Stimulated activated CD4-positive, alpha-beta T cell treated with anti-CD3 and anti-CD28 coated beads, Interleukin-1b, Interleukin-23, amount 100 ng/mL, for 24 hours (primary cell): Measurements from ENCODE around the gene RPH3AL.
"Not testable (repeated sequence)": the region's sequence is repeated elsewhere in the genome, so short reads cannot be mapped to it uniquely, and the experiment has no call there.

Experiments
- DNase-seq, 4 experiments: peaks; one replicate each; pipeline ENCODE4 v3.0.0-alpha.2; 2020; ENCODE audit warnings: low read depth in 4 of 4, low spot score in 1 of 4

The RPH3AL gene

DNA sequence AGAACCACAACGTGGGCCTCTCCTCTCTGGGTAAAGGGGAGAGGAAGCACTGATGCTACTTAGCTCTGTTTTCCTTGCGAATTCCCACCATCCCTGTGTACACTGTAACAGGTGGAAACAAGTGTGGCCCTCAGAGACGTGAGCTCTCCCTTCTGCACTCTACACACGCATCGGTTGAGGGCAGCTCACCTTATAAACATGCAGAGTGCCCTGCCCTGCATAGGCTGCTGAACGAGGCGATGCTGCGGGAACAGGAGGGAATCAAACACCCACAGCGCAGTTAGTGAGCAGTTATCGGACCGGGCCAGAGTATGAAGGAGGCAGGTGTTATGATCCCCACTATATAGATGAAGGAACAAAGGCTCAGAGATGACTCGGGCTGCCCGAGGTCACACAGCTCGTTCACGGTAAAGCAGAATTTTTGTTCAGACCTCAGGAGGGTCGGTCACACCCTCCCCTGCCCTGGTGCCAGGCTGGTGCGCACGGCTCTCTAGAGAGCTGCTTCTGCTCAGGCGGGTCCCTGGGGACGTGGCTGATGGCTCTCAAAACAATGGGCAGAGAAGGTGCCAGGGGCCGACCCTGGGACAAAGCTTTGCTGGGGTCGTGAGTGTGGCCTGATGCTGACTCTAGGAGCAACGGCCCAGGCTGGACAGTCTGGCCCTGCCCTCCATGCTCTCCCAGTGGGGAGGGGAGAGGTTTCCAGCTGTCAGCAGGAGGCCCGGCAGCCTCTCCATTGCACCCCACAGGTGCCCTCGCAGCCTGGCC is 68.5 kb downstream of the RPH3AL start:
- DNase-seq, result no peak

DNA sequence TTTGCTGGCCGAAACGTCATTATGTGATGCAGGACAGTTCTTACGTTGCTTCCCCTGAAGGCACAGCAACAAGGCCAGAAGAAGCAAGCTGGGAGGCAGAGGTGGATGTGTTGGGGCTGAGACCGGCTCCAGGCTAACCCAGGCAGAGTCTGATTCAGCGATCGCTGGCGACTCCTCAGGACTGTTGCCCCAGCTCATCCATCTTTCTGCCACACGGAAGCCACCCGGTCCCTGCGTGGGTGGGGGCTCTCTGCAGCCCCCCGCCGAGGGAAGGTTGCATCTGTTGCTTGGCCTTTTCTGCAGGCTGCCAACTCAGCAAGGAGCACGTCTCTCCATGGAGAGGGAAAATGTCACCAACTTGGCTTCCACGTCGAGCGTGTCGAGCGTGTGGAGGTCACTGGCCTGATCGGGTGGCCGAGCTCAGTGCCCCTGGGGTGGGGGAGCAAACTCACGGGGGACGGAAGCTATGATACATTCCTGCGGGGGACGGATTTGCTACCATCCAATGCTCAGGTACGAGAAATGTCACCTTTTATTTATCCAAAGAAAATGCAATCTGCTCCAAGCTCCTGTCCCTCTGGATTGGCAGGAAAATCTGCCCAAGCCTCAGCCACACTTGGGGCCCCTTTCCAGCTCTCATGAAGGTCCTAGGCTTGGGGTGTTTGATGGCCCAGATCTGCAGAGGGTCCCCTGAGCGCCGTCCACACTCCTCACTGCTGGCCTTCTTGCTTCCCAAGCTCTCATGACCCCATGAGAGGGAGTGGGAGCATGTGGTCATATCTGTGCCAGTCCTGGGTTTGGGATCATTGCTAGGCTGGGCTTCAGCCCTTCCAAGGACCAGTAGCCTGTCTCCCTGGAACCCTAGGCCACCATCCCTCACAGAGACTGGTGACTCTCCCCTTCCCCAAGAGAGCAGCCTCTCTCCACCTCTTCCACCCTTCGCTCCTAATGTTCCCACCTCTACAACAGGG is 69.4 kb downstream of the RPH3AL start:
- no peak for DNase-seq

DNA sequence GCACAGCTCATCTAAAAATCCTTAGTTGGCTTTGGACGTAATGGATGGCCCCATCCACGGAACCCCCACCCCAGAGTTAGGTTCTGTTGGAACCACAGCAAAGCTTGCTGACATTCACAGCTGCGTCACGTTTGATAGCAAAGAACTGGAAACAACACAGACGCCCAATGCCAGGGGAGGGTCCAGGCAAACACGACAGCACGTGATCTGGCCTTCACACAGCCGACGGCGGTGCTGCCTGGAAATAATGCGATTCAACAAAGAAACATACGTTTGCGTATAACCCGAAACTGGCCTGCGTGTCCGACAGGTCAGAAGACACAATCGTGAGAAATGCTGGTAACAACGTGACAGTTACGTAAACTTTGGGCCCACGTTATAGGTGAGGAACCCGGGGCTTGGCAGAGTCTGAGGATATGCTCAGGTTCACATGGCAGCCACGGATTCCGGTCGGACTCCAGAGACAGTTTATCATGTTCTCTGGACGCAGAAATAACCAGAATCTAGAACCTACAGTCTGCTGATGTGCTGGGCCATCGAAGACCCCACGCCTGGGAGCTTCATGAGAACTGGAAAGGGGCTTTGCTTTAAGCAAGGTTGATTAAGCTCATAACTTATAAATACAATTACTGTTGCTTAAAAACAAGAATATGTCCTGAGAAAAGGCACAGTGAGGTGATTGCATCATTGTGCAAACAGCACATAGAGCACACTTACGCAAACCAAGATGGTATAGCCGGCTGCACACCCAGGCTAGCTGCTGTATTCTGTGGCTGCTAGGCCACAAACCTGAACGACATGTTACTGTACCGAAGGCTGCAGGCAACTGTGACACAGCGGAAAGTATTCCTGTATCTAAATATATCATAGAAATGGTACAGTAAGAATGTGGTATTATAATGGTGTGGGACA is 70.4 kb downstream of the RPH3AL start:
- no peak for DNase-seq

DNA sequence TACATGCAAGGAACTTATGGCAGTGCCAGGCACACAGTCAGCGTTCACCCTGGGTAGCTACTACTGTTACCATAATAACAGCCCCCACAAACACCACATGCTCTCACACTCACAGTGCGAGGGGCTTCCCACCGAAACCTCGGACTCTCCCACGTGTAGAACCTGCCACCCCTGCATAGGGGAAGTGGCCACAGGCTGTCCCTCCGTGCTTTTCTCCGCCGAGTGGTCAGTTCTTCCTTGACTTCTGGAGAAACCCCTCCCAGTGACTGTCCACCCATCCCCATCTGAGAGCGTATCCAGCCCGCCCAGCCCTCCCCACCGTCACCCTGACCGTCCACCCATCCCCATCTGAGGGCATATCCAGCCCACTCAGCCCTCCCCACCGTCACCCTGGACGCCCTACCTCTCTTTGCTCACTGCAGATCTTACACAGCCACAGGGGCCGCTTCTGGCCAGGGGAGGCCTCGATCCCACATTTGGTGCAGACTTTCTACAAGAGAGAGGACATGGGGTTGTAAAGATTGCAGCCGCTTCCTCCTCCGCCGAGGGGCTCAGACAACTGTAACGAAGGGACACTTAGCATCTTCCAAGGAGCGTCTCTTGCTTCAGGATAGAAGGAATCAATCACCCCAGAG is 71.1 kb downstream of the RPH3AL start:
- DNase-seq, result no peak

DNA sequence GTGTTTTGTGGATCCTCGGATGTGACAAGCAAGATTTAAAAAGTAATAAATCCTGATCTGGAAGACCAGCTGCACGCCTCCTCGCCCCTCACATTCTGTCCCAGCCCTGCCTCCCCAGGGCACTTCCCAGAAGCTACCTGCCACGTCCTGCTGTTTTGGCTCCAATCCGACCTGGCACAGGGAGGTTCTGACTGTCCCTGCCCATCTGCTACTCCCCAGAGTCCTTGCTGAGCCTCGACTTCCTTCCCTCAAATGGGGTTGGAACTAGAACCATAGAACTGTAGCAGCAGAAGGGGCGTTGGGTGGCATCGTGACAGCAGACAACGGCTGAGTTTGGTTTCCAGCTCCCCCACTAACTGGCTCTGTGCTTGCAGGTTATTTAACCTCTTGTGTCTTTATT is 71.7 kb downstream of the RPH3AL start:
- no peak for DNase-seq

DNA sequence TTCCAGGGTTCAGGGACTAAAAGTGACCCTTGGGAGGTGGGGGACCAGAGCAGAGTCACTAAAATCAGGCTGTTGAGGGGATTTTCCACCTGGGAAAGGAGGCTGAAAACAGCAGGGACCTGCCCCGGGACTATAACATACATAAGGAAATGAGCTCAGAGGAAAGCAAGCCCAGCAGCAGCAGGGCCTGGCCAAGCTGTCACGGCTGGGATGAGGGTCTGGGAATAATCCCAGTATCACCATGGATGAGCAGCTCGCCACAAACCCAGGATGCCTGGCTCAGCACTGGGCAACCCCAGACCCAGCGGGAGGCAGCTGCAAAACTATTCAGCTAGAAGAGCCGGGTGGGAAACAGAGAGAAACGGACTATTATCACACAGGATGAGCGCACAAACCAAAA is 72.4 kb downstream of the RPH3AL start:
- DNase-seq, result no peak

DNA sequence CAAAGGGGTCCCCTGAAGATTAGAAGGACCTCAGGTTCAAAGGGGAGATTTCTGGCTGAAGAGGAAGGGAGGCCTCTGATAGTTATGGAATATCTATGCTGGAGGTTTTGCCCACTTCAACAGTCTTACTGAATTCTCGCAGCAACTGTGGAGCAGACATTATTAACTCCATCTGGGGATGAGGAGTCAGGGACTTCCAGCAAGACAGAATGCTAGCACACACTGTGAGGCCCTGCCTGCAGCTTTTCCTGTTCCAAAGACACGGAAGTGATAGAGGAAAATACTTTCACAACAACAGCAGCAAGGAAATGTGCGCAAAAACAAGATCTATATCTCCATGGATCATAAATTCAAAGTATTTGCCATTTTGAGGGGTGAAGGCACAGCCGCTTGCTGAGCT is 72.8 kb downstream of the RPH3AL start:
- DNase-seq, result no peak

DNA sequence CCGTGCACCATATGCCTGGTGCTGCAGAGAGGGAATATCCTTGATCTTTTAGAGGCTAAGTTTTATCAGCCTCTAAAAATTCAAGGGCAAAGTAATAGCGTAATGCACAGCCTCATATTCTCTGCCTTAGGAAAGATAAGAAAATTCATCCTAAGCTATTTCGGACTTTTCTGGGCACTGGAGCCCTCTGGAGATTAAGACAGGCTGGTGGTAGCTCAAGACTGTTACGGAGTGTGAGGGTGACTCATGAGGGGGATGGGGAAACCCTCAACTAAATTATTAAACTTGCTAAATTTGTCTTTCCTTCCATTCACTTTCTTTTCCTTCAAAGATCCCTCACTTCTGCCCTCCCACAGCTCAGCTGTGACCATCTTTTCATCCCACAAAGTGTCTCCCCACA is 73.3 kb downstream of the RPH3AL start:
- DNase-seq, result no peak

DNA sequence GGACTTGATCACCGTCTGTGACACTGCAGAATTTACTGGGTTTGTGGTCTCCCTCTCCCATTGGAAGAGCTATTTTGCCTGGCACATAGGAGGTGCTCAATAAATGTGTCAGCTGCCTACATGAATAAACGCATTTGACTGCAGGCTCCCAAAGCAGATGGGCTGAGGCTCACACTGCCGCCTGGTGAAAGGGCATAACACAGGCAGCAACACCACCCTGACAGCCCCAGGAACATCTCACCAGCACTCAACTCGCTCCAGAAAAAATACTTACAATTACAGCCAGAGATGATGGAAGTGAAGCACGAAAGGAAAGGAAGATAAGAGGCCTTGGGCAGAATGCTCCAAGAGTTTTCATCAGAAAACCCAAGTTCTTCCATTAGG is 73.9 kb downstream of the RPH3AL start:
- no peak for DNase-seq

DNA sequence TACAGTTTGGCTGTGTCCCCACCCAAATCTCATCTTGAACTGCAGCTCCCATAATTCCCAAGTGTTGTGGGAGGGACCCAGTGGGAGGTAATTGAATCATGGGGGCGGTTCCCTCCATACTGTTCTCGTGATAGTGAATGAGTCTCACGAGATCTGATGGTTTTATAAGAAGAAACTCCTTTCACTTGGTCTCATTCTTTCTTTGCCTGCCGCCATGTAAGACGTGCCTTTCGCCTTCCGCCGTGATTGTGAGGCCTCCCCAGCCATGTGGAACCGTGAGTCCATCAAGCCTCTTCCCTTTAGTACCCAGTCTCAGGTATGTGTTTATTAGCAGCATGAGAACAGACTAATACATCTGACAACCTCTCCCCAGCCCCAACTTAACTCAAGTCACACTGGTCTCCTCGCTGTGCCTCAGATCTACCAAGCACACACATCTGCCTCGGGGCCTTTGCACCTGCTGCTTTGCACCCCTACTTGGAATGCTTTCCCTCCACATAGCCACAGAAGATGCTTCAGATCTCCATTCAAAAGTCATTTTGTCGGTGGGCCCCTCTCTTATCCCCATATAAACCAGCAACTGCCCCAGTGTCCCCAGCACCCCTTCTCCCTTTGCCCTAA is 74.4 kb downstream of the RPH3AL start:
- no peak for DNase-seq

DNA sequence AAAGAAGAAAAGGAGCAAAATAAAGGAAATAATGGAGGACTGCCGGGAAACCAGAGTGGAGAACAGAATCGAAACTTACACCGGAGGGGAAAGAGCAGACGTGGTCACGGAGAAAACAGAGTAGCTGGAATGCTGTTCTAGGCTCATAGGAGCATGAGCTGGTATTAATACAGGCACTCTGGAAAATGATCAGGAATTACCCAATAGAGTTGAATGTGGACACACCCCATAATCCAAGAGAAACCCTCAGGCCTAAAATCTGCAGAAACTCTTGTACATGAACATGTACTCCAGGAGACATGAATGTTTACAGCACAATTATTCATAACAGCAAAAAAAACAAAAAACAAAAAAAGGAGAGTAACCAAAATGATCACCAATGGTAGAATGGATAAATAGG is 77.7 kb downstream of the RPH3AL start:
- DNase-seq, result no peak

DNA sequence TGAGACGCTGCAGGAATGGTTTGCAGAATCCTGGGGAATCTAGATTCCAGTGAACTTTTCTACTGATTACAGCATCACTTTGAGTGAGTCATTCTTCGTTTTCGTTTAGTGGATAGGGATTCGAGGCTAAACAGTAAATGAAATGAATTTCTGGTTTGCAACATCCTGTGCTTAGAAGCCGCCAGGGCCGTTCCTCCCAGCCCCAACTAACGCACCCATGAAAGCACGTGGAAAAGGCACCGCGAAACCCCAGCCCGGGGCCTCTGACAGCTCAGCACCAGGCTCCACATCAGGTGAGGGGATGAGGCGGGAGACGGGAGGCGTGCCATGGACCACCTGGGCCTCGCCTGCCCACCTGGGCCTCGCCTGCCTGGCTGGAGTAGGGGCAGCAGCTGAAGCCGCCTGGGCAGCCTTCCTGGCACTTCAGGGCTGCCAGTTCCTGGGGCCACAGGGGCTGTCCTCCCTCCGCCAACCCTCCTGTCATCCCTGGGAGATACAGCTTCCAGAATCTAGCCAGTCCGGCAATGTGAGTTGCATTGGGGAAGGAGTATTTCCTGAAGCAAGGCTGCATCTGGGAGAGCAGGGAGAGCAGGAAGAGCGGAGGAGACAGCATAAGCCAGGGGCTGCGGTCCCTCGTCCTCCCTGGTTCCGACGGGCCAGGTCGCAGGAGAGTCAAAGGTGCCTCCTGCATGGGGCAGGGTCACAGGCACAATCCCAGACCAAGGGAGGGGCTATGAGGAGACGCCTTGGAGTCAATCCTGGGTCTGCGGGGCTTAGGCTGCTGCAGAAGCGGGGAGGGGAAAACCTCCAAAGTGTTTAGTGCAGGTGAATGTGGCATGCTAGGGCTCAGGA is 78.4 kb downstream of the RPH3AL start:
- no peak for DNase-seq

DNA sequence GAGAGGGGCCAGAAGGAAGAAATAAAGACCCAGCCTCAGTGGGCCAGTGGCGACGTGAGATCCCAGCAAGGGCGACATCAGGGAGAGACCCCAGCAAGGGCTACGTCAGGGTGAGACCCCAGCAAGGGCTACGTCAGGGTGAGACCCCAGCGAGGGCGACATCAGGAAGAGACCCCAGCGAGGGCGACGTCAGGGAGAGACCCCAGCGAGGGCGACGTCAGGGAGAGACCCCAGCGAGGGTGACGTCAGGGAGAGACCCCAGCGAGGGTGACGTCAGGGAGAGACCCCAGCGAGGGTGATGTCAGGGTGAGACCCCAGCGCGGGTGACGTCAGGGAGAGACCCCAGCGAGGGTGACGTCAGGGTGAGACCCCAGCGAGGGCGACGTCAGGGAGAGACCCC is 79.8 kb downstream of the RPH3AL start:
- not testable (repeated sequence) for DNase-seq

DNA sequence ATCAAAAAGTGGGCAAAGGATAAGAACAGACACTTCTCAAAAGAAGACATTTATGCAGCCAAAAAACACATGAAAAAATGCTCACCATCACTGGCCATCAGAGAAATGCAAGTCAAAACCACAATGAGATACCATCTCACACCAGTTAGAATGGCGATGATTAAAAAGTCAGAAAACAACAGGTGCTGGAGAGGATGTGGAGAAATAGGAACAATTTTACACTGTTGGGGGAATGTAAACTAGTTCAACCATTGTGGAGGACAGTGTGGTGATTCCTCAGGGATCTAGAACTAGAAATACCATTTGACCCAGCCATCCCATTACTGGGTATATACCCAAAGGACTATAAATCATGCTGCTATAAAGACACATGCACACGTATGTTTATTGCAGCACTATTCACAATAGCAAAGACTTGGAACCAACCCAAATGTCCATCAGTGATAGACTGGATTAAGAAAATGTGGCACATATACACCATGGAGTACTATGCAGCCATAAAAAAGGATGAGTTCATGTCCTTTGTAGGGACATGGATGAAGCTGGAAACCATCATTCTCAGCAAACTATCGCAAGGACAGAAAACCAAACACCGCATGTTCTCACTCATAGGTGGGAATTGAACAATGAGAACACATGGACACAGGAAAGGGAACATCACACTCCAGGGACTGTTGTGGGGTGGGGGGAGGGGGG is 80.5 kb downstream of the RPH3AL start:
- not testable (repeated sequence) for DNase-seq

DNA sequence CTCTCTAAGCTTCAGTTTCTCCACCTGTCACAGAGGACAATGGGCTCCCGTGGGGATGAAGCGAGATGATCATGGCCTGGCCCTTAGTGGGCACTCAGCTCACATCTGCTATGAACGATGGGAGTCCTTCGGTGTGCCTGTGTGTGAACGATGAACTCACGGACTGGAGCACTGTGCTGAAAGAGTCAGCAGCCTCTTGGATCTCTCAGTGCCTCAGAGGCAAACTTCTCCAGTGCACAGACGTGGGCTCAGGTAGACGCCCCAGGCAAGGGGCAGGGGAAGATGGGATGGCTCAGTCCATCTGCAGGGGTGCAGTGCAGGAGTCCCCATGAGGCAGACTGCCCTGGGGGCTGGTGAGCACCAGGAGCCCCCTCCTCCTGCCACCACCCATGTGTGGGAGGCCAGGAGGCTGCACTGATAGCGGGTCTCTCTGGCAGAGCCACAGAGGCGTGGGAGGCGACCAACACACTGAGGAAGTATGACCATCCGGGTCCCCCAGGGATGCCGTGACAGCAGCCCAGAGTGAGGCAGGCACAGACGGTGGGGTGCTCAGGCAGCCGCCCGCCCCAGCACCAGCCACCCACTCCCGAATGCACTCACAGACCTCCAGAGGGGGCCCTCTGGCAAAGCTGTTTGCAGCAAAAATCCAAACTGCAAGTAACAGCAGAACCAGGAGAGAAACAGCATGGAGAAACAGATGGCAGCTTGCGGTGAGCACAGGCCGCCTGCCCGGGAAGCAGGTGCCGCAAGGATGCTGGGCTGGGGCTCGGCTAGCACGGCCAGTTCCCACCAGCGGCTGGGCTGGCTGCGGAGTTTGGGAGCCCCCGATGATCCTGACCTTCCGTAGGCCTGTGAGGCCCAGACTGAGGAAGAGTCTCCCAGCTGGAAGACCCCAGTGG is 82.7 kb downstream of the RPH3AL start:
- DNase-seq, result no peak

DNA sequence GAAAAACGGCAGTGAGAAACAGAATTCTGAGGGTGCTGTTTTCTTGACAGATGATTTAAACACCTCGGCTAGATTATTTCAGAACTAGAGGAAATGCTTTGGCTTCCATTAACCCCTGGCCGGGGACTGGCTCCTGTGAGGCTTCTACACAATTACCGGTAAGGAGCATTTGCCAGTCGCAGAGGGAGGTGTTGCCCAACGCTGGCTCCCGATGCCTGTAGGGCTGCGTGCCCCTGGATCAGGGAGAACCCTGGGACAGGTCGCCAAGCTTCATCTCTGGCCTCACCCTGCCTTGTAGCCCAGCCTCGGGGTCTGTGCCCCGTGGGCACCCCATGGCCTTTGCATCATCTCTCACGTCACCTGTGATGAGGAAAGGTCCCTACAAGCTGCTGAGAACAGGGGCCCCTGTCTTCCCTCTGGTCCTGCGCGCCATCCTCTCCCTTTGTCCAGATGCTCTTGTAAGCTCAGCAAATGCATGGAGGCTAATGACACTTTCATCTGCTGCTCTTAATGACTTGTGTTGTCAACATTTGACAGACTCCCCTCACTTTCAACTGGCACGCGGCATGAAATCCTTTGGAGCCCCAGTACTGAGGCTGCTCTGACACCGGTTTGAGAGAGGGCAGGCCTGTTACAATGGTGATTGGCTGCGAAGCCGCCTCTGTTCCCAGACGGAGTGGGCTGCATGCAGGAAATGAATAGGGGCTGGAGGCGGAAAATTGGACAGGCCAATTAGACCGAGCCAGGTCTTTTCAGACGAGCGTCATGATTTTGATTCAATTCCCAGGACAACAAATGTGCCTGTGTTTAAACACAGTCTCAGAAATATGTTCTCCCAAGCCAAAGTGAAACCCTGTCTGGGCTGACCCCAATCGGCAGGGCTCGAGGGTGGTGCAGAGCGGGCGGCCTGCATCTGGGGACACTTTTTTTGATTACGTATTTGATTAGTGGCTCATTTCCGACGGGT is 85.6 kb downstream of the RPH3AL start:
- DNase-seq, result no peak

DNA sequence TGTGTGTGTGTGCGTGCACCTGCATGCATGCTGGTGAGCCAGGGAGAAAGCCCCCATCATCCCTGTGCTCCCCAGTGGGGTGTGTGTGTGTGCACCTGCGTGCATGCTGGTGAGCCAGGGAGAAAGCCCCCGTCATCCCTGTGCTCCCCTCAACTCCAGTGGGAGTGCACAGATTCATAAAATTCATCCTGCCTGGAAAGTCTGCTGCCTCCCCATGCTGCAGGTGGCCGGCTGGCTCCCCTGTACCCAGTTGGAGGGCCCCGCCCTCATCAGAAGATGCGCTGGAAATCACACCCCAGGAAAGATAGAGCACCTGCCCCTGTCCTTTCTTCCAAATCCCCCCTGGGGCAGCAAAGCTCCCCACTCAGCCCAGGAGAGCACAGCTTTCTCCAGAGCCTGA is 86.4 kb downstream of the RPH3AL start:
- no peak for DNase-seq
